Measurements from ENCODE around the gene MAGIX. TPM values are rescaled to one million over a fixed set of nuclear protein-coding genes. Genes with fewer than 3 reads are reported as not detected.

Gene MAGIX
- total and polyA plus RNA-seq, 3 donors from 2014 or later, result 0.90 to 3.1 (median 1.1) TPM

- no peaks in the 10 kb centered on the region for H3K9me3 ChIP-seq
- H3K4me3 ChIP-seq, result no peak overlapping the region
- H3K36me3 ChIP-seq (ENCODE audit: low read depth, missing control alignments), result no peaks in the 10 kb centered on the region
- TF ChIP-seq, protein P1, sequence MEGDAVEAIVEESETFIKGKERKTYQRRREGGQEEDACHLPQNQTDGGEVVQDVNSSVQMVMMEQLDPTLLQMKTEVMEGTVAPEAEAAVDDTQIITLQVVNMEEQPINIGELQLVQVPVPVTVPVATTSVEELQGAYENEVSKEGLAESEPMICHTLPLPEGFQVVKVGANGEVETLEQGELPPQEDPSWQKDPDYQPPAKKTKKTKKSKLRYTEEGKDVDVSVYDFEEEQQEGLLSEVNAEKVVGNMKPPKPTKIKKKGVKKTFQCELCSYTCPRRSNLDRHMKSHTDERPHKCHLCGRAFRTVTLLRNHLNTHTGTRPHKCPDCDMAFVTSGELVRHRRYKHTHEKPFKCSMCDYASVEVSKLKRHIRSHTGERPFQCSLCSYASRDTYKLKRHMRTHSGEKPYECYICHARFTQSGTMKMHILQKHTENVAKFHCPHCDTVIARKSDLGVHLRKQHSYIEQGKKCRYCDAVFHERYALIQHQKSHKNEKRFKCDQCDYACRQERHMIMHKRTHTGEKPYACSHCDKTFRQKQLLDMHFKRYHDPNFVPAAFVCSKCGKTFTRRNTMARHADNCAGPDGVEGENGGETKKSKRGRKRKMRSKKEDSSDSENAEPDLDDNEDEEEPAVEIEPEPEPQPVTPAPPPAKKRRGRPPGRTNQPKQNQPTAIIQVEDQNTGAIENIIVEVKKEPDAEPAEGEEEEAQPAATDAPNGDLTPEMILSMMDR (IDR thresholded peaks at IDR 0.05), result no peak
- TF ChIP-seq POLR2A (IDR thresholded peaks at IDR 0.05), result no peak
- H3K27me3 ChIP-seq, result no peaks in the 10 kb centered on the region
- no peak overlapping the region for H3K27ac ChIP-seq
- no peak for DNase-seq
- WGBS, 2 donors, result 58 to 69% methylated on average over 3 of the region's 3 CpGs
- no peaks in the 10 kb centered on the region for H3K4me1 ChIP-seq
- intact Hi-C loops (cut with DNase I; ENCODE audit: low total_unique reads), result no loop called here
These were observed 41.0 kb downstream of the MAGIX start for GRCh38 chrX:49203536-49203935.

- no peak for DNase-seq
- Histone ChIP-seq H3K4me1 (no peaks in the 10 kb centered on the region), H3K9me3 (no peaks in the 10 kb centered on the region), H3K36me3 (ENCODE audit: low read depth, missing control alignments) (no peaks in the 10 kb centered on the region), H3K27ac (no peak overlapping the region), H3K4me3 (no peak overlapping the region), H3K27me3 (no peaks in the 10 kb centered on the region)
- no peak for TF ChIP-seq POLR2A (IDR thresholded peaks at IDR 0.05)
- TF ChIP-seq, protein P1 (IDR thresholded peaks at IDR 0.05), result no peak
- intact Hi-C loops (cut with DNase I; ENCODE audit: low total_unique reads), result no loop called here
- 91 to 94% methylated on average over 5 to 6 of the region's 6 CpGs for WGBS, 2 donors
These were observed 41.5 kb downstream of the MAGIX start for GRCh38 chrX:49204017-49204416.

DNA sequence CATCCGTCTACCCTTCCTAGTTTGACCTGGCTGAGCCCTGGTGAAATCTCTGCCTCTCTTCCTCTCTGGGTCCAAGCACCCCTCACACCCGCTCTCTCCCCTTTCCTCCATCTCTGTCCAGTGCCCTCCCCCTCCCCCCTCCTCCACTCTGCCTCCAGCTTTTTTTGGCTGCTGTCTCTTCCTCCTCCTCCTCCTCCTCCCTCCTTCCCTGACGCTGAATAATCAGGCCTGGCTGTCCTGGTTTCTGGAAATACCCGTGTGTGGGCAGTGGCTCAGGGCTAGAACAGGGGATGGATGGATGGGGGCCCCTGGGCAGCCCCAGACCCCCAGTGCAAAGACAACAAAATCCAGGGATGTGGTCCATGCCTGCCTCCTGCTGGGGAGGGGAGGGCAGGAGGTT lies 42.2 kb downstream of the MAGIX start:
- DNase-seq, result no peak
- no peaks in the 10 kb centered on the region for H3K27me3 ChIP-seq
- WGBS, 2 donors, result 63 to 68% methylated on average over 3 to 4 of the region's 4 CpGs
- H3K4me3 ChIP-seq, result no peak overlapping the region
- H3K36me3 ChIP-seq (ENCODE audit: low read depth, missing control alignments), result no peaks in the 10 kb centered on the region
- intact Hi-C loops (cut with DNase I; ENCODE audit: low total_unique reads), result no loop called here
- H3K27ac ChIP-seq, result no peak overlapping the region
- H3K4me1 ChIP-seq, result no peaks in the 10 kb centered on the region
- no peaks in the 10 kb centered on the region for H3K9me3 ChIP-seq
- TF ChIP-seq POLR2A (IDR thresholded peaks at IDR 0.05), result no peak
- TF ChIP-seq, protein P1 (IDR thresholded peaks at IDR 0.05), result no peak

DNA sequence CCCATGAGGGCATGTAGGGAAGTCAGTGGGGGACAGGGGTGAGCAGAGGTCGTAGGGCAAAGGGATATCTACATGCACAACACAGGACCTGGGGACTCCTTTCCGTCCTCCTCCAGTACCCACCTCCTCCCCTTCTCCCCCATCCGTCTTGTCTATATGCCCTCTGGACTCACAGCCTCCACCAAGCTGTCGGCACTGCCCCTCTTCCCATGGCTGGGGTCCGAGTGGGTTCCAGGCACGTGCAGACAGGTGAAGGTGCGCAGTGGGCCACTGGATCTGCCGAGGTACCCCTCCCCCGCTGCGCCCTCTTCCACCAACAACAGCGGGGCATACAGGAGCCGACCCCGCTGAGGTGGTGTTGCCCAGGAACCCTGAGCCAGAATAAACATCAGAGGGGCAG lies 42.9 kb downstream of the MAGIX start:
- intact Hi-C loops (cut with DNase I; ENCODE audit: low total_unique reads), result no loop called here
- no peaks in the 10 kb centered on the region for H3K27me3 ChIP-seq
- no peak overlapping the region for H3K27ac ChIP-seq
- DNase-seq, result no peak
- no peaks in the 10 kb centered on the region for H3K4me1 ChIP-seq
- no peaks in the 10 kb centered on the region for H3K36me3 ChIP-seq (ENCODE audit: low read depth, missing control alignments)
- H3K9me3 ChIP-seq, result no peaks in the 10 kb centered on the region
- no peak overlapping the region for H3K4me3 ChIP-seq
- WGBS, 2 donors, result 80 to 85% methylated on average over 1 to 13 of the region's 13 CpGs
- TF ChIP-seq, protein P1 (IDR thresholded peaks at IDR 0.05), result no peak
- no peak for TF ChIP-seq POLR2A (IDR thresholded peaks at IDR 0.05)

DNA sequence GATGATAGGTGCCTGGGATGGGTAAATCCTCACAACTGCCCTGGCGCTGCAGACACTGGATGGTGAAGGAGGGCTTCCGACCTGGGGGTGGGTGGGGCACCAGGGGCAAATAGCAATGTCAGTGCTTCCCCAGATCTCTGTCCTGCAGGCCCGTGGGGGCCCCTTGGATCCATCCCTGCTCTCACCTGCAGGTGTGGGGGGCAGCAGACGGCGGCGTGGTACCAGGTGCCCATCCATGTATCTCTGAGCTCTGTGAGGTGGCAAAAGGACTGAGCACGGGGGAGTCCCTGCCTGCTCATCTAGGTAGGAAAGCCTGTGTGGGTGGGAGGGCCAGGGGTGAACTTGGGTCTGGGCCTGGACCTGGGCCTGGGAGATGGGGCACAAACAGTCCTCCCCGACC lies 44.0 kb downstream of the MAGIX start:
- intact Hi-C loops (cut with DNase I; ENCODE audit: low total_unique reads), result no loop called here
- no peak overlapping the region for H3K27ac ChIP-seq
- H3K36me3 ChIP-seq (ENCODE audit: low read depth, missing control alignments), result no peaks in the 10 kb centered on the region
- no peaks in the 10 kb centered on the region for H3K27me3 ChIP-seq
- TF ChIP-seq, protein P1 (IDR thresholded peaks at IDR 0.05), result no peak
- no peak for TF ChIP-seq POLR2A (IDR thresholded peaks at IDR 0.05)
- no peak for DNase-seq
- H3K4me3 ChIP-seq, result no peak overlapping the region
- no peaks in the 10 kb centered on the region for H3K4me1 ChIP-seq
- H3K9me3 ChIP-seq, result no peaks in the 10 kb centered on the region
- WGBS, 2 donors, result 60 to 87% methylated on average over 2 to 5 of the region's 8 CpGs

All from testis (tissue), 3 donors.